NCI-H524 treated with DMSO at 0.1 percent for 48 hours (cell line): ENCODE measurements around the gene SLC9A9.

Source experiments
- DNase-seq: peaks from one replicate; lab custom pipeline; 2025; lab: John Stamatoyannopoulos, UW

SLC9A9 gene

GRCh38 chr3:143507735-143508580 is 340.3 kb downstream of the SLC9A9 start:
- DNase-seq, result no peak

GRCh38 chr3:143506190-143506589 is 342.1 kb downstream of the SLC9A9 start:
- DNase-seq, result no peak

DNA sequence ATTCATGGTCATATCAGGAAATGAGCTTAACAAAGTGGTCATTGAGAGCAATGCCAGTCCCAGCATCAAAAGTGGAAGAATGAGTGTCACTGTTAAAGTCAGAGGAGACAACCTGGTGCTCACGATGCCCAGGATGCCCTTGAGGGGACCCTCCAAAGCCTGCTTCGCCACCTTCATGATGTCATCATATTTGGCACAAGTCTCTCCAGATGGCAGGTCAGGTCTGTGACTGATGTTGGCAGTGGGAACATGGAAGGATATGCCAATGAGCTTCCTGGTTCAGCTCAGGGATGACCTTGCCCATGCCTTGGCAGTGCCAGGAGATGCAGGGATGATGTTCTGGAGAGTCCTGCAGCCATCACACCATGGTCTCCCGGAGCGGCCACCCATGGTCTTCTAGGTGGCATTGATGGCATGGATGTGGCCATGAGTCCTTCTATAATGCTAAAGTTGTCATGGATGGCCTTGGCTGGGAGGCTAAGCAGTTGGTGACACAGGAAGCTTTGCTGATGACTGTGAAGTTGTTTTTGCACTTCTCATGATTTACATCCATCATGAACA is 344.9 kb downstream of the SLC9A9 start:
- DNase-seq, result no peak

- DNase-seq, result no peak
These were observed 346.2 kb downstream of the SLC9A9 start for GRCh38 chr3:143502081-143502480.

GRCh38 chr3:143497382-143497781 is 350.9 kb downstream of the SLC9A9 start:
- DNase-seq, result no peak

DNA sequence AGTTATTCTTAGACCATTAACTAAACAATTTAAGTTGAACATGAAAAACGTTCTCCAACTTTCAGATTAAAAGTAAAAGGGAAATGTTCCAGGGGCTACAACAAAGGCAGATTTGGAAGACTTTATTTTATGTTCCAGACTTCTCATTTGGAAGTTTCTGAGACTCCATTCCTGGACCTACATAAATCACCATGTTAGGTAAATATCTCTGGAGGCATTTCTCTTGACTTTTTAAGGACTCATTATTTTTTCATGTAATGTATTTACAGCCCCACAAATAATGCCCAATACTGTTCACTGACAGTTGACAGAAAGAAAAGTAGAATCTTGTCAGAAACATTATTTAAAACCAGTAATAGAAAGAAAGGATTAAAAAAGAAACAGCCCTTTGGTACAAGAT is 352.1 kb downstream of the SLC9A9 start:
- no peak for DNase-seq

DNA sequence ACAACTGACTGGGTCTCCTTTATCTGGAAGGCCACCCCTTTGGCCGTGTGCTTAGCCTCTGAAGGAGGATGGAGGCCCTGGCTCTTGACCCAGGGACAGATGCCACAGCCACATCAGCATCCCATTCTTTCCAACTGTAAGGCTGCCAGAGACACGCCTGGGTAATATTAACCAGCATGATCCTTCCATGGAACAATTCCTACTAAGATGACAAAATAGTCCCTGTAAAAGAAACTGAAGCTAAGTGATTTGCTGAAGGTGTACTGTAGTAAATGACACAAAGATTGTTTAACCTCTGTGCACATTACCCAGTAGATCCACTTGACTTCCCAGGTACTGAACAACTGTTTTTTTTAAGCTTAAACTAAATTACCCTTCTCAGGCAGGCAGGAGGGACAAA is 352.7 kb downstream of the SLC9A9 start:
- no peak for DNase-seq

GRCh38 chr3:143486611-143487010 is 361.7 kb downstream of the SLC9A9 start:
- DNase-seq, result no peak

GRCh38 chr3:143484846-143485512 is 363.3 kb downstream of the SLC9A9 start:
- no peak for DNase-seq

DNA sequence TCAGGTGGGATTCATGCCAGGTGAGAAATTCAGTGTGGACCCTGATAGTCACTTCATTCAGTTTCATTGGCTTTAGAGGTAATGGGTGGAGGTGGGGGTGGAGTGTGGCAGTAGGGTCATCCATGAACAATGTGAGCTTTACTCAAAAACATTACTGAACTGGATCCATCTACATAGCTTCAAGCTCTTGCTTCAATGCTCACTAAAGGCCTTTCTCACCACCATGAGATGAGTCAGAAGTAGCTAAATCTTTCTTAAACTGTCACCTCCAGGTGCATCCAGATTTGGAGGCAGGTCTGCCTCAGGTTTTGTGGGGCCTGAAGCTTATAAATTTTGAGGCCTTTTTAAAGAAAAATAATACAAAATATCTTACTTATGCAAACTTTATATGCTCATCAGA is 365.1 kb downstream of the SLC9A9 start:
- no peak for DNase-seq

DNA sequence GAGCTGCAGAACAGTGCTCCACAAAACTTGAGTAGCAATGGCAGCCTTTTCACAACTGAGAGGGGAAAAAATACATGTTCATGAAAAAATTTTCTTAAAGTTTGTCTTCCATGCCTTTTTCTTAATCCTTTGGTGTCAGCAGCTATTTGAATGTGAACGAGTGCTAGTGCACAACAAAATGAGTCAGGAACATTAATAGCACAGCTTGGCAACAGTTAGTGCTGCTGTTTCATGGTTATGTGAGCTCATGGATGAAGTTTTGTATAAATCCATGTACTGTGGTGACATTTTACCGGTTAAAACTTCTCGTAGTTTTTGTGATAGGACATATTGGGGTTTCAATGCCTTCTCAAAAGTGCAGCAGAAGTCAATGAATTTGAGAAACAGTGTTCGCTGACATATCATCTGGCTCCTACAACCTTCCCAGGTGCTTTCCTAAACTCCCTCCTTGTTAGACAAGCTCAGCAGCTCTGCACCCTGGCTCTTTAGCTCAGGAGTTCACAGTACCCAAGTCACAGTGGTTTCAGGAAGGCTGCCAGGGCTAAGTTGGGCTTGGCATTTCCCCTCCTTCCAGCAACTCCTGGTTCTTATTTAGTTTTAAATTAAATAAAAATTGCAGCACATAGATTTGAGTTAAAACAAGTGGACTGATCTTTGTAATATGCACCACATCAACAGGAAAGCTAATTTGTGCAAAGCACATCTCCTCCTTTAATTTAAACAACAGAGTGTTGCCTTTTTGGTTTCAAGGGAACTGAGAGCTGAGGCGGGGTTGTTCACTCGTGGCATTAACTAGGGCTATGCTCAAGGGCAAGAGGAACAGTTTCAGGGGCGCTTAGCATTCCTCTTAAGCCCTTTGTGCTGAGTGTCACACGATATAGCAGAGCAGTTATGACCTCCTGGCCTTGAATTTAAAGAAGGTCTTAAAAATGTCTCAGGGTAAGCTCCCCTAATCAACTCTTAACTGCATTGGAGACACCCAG is 365.9 kb downstream of the SLC9A9 start:
- DNase-seq, result no peak

GRCh38 chr3:143480344-143480743 is 367.9 kb downstream of the SLC9A9 start:
- no peak for DNase-seq

- no peak for DNase-seq
These were observed 368.5 kb downstream of the SLC9A9 start for GRCh38 chr3:143479727-143480126.

- no peak for DNase-seq
These were observed 370.1 kb downstream of the SLC9A9 start for GRCh38 chr3:143478115-143478693.

DNA sequence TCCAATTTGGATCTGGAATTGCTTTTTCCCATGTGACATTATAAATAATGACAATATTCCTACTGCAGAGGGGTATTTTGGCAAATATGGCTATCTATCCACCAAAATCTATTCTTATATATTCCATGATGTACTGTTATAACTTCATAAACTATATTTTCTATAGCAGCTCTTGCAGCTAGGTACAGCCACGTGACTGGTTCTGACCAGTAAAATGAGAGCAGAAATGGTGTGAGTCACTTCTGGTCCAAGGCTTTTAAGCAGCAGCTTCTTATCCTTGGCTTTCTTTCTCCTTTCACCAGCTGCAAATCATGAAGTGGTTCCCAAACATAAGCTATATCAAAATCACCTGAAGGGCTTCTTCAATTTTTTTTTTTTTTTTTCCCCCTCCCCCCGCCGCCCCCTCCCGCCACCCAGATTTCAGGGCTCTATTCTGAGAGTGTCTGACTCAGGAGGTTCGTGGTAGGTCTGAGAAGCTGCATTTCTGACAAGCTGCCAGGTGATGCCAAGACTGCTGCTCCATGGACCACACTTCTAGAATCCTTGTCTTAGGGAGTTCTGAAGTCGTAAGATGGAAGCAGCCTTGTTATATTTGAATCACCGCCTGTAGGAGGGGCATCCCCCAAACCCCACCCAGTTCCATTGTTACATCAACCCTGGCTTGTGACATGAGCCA is 371.2 kb downstream of the SLC9A9 start:
- DNase-seq, result no peak

GRCh38 chr3:143475981-143476380 is 372.3 kb downstream of the SLC9A9 start:
- DNase-seq, result no peak

DNA sequence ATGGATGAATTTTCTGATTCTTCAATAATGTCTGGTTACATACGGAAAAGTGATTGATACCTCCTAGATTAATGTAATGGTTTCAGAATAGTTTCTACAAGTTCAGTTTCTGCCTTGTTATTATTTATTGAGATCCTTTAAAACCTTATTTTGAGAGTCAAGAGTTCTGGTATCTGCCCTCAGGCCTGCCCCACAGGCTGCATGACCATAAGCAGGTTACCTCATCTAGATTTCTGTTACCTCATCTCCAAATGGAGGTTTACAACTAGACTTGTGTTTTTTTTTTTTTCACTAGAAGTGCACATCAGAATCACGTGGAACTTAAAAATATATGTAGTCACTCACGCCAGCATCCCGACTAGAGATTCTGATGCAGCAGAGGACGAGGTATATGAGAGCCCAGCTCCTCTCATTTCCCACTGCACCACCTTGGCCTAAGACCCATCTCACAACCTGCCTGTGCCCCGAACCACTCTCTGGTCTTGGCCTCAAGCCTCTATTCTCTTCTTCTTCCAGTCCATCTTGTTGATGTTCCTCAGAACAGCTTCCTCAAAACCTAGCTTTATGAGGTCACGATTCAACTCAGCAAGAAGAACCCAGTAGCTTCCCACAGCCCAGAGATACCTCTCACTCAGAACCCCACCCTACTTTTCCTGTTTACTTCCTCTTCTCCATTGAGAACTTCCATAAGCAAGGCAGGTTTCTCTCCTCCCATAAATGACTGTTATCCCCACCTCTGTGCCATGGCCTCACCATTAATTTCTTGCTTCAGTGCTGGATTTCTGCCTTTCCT is 375.3 kb downstream of the SLC9A9 start:
- DNase-seq, result no peak

DNA sequence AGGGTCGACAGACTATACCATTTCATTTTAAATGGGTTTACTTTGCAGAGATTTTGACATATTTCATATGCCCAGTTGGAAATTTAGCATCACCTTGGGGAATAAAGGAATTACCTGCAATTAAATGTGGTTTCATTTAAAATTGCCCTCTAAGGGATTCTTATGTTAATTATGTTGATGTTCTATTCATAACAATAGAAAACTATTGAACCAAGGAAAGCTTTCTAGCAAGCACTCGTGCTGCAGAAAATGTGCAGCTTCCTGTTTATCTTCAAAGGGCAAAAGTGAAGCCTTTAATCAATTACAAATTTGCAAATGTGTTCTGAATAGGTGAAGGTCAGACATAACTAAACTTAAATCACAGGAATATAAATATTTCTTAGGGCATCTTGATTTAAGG is 376.6 kb downstream of the SLC9A9 start:
- DNase-seq, result no peak

DNA sequence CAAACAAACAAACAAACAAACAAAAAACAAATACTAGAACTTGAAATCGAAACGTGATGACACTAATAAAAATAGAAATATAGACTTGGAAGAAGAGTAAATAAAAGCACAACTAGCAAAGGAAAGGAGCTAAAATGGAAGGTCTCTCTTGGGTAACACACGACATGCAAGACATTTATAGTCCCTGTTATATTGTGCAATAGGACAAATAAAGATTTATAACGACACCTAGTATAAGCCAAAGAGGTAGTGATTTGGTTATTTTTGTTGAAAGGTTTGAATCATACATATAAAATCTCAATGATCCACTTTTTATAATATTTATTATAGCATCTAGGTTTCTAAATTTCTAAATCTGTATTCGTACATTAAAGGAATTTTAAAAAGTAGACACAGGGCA is 379.1 kb downstream of the SLC9A9 start:
- DNase-seq, result no peak

DNA sequence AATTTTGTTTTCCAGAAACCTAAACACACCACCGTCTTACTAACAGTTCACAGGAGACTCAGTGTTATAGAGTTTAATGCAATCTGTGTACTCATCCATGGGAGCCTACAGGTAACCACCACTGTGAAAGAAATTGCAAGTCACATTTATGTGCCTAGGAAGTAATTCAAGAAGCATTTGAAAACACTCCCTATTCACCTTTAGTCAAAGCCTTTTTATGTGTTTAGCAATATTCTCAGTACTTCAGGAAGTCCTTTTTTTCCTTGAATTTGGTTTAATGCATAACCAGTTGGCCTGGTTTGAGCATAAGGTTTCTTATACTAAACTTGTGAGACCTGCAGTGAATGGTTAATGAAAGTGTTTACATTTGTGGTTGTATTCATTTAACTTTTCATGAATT is 382.6 kb downstream of the SLC9A9 start:
- DNase-seq, result no peak
